GM23248 (cell line): ENCODE data around the gene MCEMP1. TPM values are rescaled to one million over a fixed set of nuclear protein-coding genes. Genes with fewer than 3 reads are reported as not detected.

Experiments
- DNase-seq: peaks from one replicate; pipeline ENCODE4 v3.0.0-alpha.2; 2015
- H2AFZ ChIP-seq: fragments of 200-600 bp; sonication (generic); 2 replicates; pipeline ENCODE4 v1.6.1; 2016; ENCODE audit warnings: antibody characterized with exemption
- H3F3A ChIP-seq: fragments of 200-600 bp; sonication (generic); 2 replicates; pipeline ENCODE4 v1.6.1; 2016; ENCODE audit warnings: mild to moderate bottlenecking, antibody characterized with exemption, mixed run types; ENCODE audit not compliant: insufficient read depth
- H3K27ac ChIP-seq: fragments of 200-600 bp; sonication (generic); 2 replicates; pipeline ENCODE4 v1.5.1; 2016; ENCODE audit warnings: mild to moderate bottlenecking
- H3K27me3 ChIP-seq: fragments of 200-600 bp; sonication (generic); replicated peaks from 2 replicates; pipeline ENCODE4 v1.6.1; 2016; ENCODE audit warnings: mild to moderate bottlenecking; ENCODE audit not compliant: insufficient read depth
- H3K36me3 ChIP-seq: fragments of 200-600 bp; sonication (generic); 2 replicates; pipeline ENCODE4 v1.6.1; 2016; ENCODE audit warnings: low read depth, mild to moderate bottlenecking
- H3K4me1 ChIP-seq: fragments of 200-600 bp; sonication (generic); 2 replicates; pipeline ENCODE4 v1.6.1; 2016; ENCODE audit warnings: mild to moderate bottlenecking; ENCODE audit not compliant: insufficient read depth
- H3K4me2 ChIP-seq: fragments of 200-600 bp; sonication (generic); one replicate; pipeline ENCODE4 v1.6.1; 2016; ENCODE audit warnings: mild to moderate bottlenecking; ENCODE audit not compliant: unreplicated experiment
- H3K4me3 ChIP-seq: fragments of 200-600 bp; sonication (generic); 2 replicates; pipeline ENCODE4 v1.5.1; 2016; ENCODE audit warnings: mild to moderate bottlenecking
- H3K79me2 ChIP-seq: fragments of 200-600 bp; sonication (generic); 2 replicates; pipeline ENCODE4 v1.6.1; 2016; ENCODE audit warnings: mild to moderate bottlenecking; ENCODE audit not compliant: insufficient read depth
- H3K9ac ChIP-seq: fragments of 200-600 bp; sonication (generic); 2 replicates; pipeline ENCODE4 v1.6.1; 2016; ENCODE audit warnings: mild to moderate bottlenecking
- H3K9me2 ChIP-seq: fragments of 200-600 bp; sonication (generic); 2 replicates; pipeline ENCODE4 v1.6.1; 2016; ENCODE audit warnings: mixed run types, mild to moderate bottlenecking, moderate library complexity; ENCODE audit not compliant: insufficient read depth
- H3K9me3 ChIP-seq: fragments of 200-600 bp; sonication (generic); one replicate; pipeline ENCODE4 v1.6.1; 2017; ENCODE audit warnings: low read depth
- H4K20me1 ChIP-seq: fragments of 200-600 bp; sonication (generic); 2 replicates; pipeline ENCODE4 v1.6.0; 2016; ENCODE audit not compliant: insufficient read depth
- EZH2 ChIP-seq: fragments of 200-600 bp; sonication (generic); IDR thresholded peaks from 2 replicates; pipeline ENCODE4 v1.6.1; 2018; ENCODE audit warnings: antibody characterized with exemption, mild to moderate bottlenecking; ENCODE audit not compliant: insufficient read depth, poor library complexity, severe bottlenecking
- EZH2phosphoT487 ChIP-seq: fragments of 200-600 bp; sonication (generic); IDR thresholded peaks from 2 replicates; pipeline ENCODE4 v1.6.1; 2018; ENCODE audit warnings: antibody characterized with exemption, moderate library complexity, mild to moderate bottlenecking, low read depth; ENCODE audit not compliant: insufficient read depth
- WGBS, 2 experiments: methylation state at CpG; one replicate each; pipeline ENCODE4 v1.1.6; 2015 to 2017; ENCODE audit warnings: low lambda C conversion rate in 2 of 2, low coverage in 1 of 2; ENCODE audit errors: missing lambda C conversion rate in 2 of 2; 5-methylcytosine and 5-hydroxymethylcytosine counted together
- in situ Hi-C: fragments of 300-500 bp; cut with MboI; formaldehyde crosslinking; loops from 2 replicates; pipeline ENCODE4 v1.15.0; 2020
- polyA plus RNA-seq: library from polyadenylated mRNA; unstranded; fragments of >200 nt; fragmentation: Nextera tagmentation; extraction: Ambion mirVana; gene quantifications from 2 replicates; pipeline ENCODE4 v1.2.1, GENCODE V29; 2016
- total RNA-seq: library from RNA; depleted of rRNA; stranded (reverse); fragments of >200 nt; shearing (Covaris generic); gene quantifications from 2 replicates; pipeline ENCODE4 v1.2.3, GENCODE V29; 2014

MCEMP1 gene
- total and polyA plus RNA-seq, 2 experiments from 2014 or later, result not detected

- no peak overlapping the region for H3K4me3 ChIP-seq
- no peaks in the 10 kb centered on the region for H3K4me1 ChIP-seq
- peaks cover 4% of the 10 kb centered on the region; the same call in 1 of the 2 replicates for H3K27me3 ChIP-seq
- H3F3A ChIP-seq, result no peaks in the 10 kb centered on the region
- no peaks in the 10 kb centered on the region for H4K20me1 ChIP-seq
- H3K9me2 ChIP-seq, result no peaks in the 10 kb centered on the region
- no peaks in the 10 kb centered on the region for H3K9me3 ChIP-seq
- WGBS, 2 experiments, result 48 to 49% methylated on average over 16 to 20 of the region's 20 CpGs
- H3K4me2 ChIP-seq, result no peak overlapping the region
- no peak for DNase-seq
- no peak overlapping the region for H2AFZ ChIP-seq
- no peaks in the 10 kb centered on the region for H3K36me3 ChIP-seq
- H3K9ac ChIP-seq, result no peak overlapping the region
- no peaks in the 10 kb centered on the region for H3K79me2 ChIP-seq
- no peak overlapping the region for H3K27ac ChIP-seq
- TF ChIP-seq EZH2phosphoT487 (no peak), EZH2 (no peak)
- in situ Hi-C loops, result no loop called here
Measured at GRCh38 chr19:7645656-7646425, 31.0 kb upstream of the MCEMP1 start.

GRCh38 chr19:7646426-7646700, 30.5 kb upstream of the MCEMP1 start:
- H3F3A ChIP-seq, result no peaks in the 10 kb centered on the region
- H3K4me1 ChIP-seq, result no peaks in the 10 kb centered on the region
- TF ChIP-seq EZH2phosphoT487 (no peak), EZH2 (no peak)
- no peaks in the 10 kb centered on the region for H4K20me1 ChIP-seq
- peaks cover 6% of the 10 kb centered on the region; the same call in 1 of the 2 replicates for H3K27me3 ChIP-seq
- in situ Hi-C loops, result no loop called here
- H3K9ac ChIP-seq, result no peak overlapping the region
- no peak overlapping the region for H3K4me2 ChIP-seq
- H3K36me3 ChIP-seq, result no peaks in the 10 kb centered on the region
- no peak for DNase-seq
- WGBS, 2 experiments, result 62 to 65% methylated on average over 8 of the region's 8 CpGs
- H3K4me3 ChIP-seq, result no peak overlapping the region
- no peaks in the 10 kb centered on the region for H3K9me3 ChIP-seq
- H3K9me2 ChIP-seq, result no peaks in the 10 kb centered on the region
- H3K79me2 ChIP-seq, result no peaks in the 10 kb centered on the region
- H3K27ac ChIP-seq, result no peak overlapping the region
- no peak overlapping the region for H2AFZ ChIP-seq

GRCh38 chr19:7647156-7647555, 29.7 kb upstream of the MCEMP1 start:
- 79 to 85% methylated on average over 20 to 26 of the region's 26 CpGs for WGBS, 2 experiments
- Histone ChIP-seq H3K36me3 (no peaks in the 10 kb centered on the region), H3K4me3 (no peak overlapping the region), H3K9me2 (no peaks in the 10 kb centered on the region), H4K20me1 (no peaks in the 10 kb centered on the region), H3K9ac (no peak overlapping the region), H2AFZ (no peak overlapping the region), H3K27me3 (peaks cover 6% of the 10 kb centered on the region; the same call in 1 of the 2 replicates), H3K4me2 (no peak overlapping the region), H3K9me3 (no peaks in the 10 kb centered on the region), H3F3A (no peaks in the 10 kb centered on the region), H3K79me2 (no peaks in the 10 kb centered on the region), H3K27ac (no peak overlapping the region), H3K4me1 (no peaks in the 10 kb centered on the region)
- TF ChIP-seq EZH2 (no peak), EZH2phosphoT487 (no peak)
- in situ Hi-C loops, result no loop called here
- DNase-seq, result no peak

- Histone ChIP-seq H3K4me3 (no peak overlapping the region), H3K9ac (no peak overlapping the region), H2AFZ (no peak overlapping the region), H3K4me1 (no peaks in the 10 kb centered on the region), H3K27me3 (peaks cover 6% of the 10 kb centered on the region; the same call in 1 of the 2 replicates), H3K4me2 (no peak overlapping the region), H4K20me1 (no peaks in the 10 kb centered on the region), H3K79me2 (no peaks in the 10 kb centered on the region), H3K36me3 (no peaks in the 10 kb centered on the region), H3K9me2 (no peaks in the 10 kb centered on the region), H3F3A (no peaks in the 10 kb centered on the region), H3K27ac (no peak overlapping the region), H3K9me3 (no peaks in the 10 kb centered on the region)
- no peak for TF ChIP-seq EZH2phosphoT487
- no peak for TF ChIP-seq EZH2
- DNase-seq, result no peak
- in situ Hi-C loops, result no loop called here
- 66 to 73% methylated on average over 15 of the region's 15 CpGs for WGBS, 2 experiments
Measured at GRCh38 chr19:7648265-7649014, 28.4 kb upstream of the MCEMP1 start.
